H4 (cell line): ENCODE results near the gene GPHN. TPM values are rescaled to one million over a fixed set of nuclear protein-coding genes. Genes with fewer than 3 reads are reported as not detected.
A peak's percentile ranks its signal among the peaks of the same experiment; 100 is the strongest.
"Not testable (repeated sequence)": the region's sequence is repeated elsewhere in the genome, so short reads cannot be mapped to it uniquely, and the experiment has no call there.

Experiments used
- DNase-seq: peaks from one replicate; pipeline ENCODE4 v3.0.0-alpha.2; 2015; ENCODE audit warnings: low spot score
- total RNA-seq: library from RNA; depleted of rRNA; stranded (reverse); fragments of >200 nt; shearing (Covaris generic); gene quantifications from 2 replicates; pipeline ENCODE4 v1.2.3, GENCODE V29; 2014

GPHN gene
- total RNA-seq, 1 experiment from 2014 or later = 11.6 TPM

DNA sequence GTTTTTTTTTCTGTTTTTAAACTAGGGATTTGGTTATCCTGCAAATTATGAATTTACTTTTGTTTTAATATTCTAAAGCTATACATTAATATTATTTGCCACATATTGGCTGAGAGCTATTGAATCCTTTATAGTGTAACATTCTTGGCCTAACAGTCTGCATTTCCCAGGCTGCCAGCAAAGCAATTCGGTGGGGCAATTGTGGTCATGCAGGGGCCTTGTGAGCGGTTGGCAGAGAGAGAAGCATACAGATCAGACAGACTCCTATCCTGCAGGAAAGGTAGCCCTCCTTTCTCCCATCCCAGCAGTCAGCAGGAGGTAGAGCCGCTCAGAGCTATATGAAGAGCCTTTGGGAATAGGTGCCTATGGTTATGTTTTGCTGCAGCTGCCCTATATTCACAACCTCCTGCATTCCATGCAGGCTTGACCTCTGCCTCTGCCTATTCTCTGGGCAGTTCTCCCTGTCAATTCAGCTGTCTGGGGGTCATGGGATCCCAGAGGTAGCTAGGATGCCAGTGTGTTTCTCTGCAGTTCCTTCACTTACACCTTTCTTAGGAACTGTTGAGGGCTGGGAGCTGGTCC is 144.7 kb downstream of the GPHN start:
- no peak for DNase-seq

DNA sequence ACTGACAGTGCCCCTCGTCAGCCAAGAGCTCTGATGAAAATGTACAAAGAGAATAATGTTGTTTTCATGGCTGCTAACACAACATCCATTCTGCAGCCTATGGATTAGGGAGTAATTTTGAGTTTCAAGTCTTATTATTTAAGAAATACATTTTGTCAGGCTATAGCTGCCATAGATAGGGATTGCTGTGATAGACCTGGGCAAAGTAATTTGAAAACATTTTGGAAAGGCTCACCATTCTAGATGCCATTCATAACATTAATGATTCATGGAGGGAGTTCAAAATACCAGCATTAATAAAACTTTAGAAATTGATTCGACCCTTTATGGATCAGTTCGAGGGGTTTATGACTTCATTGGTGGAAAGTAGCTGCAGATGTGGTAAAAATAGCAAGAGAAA is 149.8 kb downstream of the GPHN start:
- DNase-seq = no peak

DNA sequence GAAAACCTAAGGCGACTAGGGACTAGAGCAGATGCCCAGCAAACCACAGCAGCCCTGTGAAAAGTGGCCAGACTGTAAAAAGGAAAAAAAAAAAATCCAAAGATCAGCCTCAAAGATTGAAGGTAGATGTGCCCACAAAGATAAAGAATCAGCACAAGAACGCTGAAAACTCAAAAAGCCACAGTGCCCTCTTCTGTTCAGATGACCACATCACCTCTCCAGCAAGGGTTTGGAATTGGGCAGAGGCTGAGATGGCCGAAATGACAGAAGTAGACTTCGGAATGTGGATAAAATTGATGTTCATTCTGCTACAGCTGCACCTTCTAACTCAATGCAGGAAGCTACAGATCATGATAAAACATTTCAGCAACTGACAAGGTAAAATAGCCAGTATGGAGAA is 154.4 kb downstream of the GPHN start:
- DNase-seq = peak; percentile 7

DNA sequence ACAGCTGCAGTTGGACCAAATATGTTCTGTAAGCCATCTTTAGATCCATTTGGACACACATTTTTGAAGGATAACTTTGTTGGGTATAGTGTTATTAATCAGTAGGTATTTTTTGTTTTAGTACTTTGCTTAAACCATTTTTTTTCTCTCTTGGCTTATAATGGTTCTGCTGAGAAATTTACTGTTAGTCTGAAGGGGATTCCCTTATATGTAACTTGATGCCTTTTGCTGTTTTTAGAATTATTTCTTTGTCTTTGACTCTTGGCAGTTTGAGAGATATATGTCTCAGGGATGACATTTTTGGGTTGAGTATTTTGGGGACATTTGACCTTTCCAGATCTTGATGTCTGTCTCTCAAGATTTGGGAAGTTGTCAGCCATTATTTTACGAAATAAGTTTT is 169.8 kb downstream of the GPHN start:
- DNase-seq = no peak

DNA sequence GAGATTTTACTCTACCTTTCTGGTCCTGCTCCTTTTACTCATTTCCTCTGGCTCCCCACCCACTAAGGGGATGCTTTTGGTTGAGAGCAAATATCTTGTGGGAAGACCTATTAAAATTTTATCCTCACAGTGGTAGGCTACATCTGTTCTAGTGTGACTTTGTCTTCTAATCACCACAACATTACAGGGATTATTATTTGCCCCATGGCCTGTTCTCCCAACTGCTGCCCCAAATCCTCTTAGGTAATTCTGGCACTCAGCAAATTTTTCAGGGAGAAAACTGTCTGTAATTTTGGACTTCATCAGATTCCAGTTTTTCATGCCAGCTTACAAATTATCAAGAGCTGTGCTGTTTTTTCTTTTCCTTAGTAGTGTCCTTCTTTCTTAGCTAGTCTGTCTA is 172.3 kb downstream of the GPHN start:
- no peak for DNase-seq

DNA sequence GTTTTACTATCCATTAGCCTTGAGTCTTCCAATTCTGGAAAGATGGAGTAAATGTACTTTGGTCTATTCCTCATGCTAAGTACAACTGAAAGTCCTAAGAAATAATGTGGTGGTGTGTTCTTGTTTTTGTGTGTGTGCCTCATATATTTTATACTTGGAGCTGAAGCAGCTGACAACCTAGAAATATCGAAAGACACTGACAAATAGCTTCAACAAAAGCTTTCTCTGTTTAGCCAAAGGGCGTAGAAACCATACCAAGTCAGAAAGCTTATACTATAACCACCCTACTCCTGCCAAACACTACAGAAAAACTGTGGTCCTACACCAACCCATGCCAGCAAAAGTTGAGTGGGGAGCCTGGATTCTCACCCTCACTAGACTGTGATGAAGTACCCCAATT is 188.4 kb downstream of the GPHN start:
- DNase-seq = no peak

DNA sequence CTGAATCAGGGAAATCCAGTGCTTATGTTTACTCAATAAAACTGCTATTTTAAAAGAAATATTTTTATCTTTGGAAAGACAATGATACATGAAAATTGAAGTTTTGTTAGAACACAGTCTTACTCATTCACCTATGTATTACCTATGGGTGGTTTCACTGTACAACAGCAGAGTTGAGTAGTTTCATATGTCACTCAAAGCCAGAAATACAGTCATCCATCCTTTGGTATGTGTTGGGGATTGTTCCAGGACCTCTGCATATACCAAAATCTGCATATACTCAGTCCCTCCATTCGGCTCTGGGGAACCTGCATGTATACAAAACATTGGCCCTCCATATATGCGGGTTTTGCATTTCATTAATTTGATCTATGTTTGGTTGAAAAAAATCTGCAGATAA is 190.6 kb downstream of the GPHN start:
- DNase-seq = no peak

DNA sequence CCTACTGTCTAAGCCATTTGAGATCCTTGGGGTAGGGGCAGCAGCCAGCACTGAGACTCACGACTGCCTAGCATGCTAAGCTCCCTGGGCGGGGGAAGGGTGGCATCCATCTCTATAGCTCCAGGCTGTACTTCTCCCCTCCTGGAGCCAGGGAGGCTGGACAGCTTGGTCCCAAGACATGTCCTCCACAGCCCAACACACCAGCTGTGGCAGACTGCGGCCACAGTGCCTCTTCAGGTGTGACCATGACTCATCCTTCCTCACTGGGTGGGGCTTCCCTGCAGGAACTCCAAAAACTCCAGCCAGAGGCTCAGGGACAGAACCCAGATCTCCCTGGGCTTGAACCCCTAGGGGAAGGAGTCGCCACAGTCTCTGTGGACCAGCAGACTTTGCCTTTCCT is 193.9 kb downstream of the GPHN start:
- no peak for DNase-seq

DNA sequence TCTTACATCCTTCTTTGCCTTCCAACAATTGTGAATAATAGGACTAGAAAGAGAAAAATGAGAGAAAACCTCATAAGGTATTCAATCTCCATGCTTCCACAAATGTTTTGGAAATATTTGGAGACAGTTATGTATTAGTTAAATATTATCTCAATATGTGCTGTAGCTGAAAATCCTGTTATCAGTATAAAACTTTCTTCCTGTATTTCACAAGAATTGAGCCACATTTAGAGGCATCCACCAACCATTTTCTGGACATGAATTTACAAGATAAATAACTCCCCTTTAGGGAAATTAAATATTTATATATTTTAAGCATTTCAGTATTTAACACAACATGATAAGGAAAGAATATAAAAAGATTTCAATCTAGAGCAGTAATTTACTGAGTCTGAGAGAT is 200.3 kb downstream of the GPHN start:
- DNase-seq = no peak

DNA sequence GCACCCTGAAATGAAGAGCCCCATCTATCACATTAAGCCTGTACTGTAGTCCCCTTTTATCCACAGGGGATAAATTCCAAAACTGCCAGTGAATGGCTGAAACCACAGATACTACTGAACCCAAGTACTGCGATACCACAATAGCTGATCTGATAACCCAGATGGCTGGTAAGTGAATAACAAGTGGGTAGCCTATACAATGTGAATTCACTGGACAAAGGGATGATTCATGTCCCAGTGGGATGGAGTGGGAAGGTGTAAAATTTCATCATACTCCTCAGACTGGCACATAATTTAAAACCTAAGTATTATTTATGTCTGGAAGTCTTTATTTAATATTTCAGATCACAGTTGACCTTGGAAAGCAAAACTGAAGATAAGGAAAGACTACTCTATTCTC is 201.3 kb downstream of the GPHN start:
- no peak for DNase-seq

DNA sequence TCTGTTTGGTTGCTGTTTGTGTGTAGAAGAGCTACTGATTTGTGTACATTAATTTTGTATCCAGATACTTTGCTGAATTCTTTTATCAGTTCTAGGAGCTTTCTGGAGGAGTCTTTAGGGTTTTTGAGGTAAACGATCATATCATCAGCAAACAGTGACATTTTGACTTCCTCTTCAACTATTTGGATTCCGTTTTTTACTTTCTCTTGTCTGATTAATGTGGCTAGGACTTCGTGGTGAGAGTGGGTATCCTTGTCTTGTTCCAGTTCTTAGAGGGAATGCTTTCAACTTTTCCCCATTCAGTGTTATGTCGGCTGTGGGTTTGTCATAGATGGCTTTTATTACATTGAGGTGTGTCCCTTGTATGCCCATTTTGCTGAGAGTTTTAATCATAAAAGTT is 206.3 kb downstream of the GPHN start:
- DNase-seq = not testable (repeated sequence)

DNA sequence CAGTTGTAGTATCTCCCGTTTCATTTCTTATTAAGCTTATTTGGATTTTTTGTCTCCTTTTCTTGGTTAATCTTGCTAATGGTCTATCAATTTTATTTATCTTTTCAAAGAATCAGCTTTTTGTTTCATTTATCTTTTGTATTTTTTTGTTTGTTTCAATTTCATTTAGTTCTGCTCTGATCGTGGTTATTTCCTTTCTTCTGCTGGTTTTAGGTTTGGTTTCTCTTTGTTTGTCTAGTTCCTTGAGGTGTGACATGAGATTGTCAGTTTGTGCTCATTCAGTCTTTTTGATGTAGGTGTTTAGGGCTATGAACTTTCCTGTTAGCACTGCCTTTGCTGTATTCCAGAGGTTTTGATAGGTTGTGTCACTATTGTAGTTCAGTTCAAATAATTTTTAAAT is 207.4 kb downstream of the GPHN start:
- not testable (repeated sequence) for DNase-seq

DNA sequence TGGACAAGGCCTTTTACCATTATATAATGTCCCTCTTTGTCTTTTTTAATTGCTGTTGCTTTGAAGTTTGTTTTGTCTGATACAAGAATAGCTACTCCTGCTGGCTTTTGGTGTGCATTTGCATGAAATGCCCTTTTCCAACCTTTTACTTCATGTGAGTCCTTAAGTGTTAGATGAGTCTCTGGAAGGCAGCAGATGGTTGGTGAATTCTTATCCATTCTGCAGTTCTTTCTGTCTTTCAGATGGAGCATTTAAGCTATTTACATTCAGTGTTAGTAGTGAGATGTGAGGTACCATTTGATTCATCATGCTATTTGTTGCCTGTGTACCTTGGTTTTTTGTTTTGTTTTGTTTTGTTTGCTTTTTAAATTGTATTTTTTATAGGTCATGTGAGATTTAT is 208.3 kb downstream of the GPHN start:
- DNase-seq = no peak

DNA sequence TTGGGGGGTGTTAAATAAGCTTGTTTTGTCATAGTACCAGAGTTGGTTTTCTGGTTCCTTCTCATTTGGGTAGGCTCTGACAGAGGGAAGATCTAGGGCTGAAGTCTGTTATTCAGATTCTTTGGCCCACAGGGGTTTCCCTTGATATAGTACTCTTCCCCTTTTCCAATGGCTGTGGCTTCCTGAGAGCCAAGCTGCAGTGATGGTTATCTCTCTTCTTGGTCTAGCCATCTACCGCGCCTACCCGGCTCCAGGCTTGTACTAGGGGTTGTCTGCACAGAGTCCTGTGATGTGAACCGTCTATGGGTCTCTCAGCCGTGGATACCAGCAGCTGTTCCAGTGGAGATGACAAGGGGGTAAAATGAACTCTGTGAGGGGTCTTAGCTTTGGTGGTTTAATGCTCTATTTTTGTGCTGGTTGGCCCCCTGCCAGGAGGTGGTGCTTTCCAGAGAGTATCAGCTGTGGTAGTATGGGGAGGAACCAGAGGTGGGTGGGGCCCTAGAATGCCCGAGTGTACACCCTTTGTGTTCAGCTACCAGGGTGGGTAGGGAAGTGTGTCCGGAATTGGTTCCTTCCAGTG is 209.7 kb downstream of the GPHN start:
- no peak for DNase-seq

DNA sequence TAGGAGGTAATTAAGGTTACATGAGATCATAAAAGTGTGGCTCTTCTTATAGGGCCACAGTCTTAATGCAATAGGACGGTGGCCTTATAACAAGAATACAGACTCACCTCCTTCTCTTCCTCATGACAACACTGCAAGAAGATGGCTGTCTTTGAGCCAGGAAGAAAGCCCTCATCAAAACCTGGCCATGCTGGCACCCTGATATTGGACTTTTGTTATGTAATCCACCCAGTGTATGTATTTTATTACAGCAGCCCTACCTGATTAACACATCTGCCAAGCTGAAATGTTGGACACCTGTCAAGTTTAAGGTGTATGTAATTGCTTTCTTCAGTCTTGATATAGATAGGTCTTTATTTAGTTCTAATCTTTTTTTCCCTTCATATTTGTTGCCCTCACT is 217.0 kb downstream of the GPHN start:
- no peak for DNase-seq

DNA sequence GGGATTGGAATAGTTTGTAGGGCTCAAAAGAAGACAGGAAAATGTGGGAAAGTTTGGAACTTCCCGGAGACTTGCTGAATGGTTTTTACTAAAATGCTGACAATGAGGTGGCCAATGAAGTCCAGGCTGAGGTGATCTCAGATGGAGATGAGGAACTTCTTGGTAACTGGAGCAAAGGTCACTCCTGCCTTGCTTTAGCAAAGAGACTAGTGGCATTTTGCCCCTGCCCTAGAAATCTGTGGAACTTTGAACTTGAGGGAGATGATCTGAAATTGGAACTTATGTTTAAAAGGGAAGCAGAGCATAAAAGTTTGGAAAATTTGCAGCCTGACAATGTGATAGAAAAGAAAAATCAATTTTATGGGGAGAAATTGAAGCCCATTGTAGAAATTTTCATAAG is 223.4 kb downstream of the GPHN start:
- DNase-seq = not testable (repeated sequence)

DNA sequence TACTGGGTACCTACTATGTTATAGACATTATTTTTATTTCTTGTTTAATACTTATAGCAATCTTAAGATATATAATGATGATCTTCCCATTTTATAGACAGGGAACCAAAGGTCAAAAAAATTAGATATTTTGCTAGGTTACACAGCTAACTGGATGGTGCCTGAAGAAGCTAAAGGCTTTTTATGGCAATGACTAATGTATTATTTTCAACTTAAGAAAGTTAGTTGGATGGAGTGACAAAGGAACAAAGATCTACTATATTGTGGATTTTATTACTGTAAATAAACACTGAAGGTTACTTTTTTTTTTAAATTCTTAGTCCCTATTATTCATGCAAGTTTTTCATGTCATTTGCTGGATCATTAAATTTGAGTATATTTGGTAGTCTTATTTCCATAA is 227.9 kb downstream of the GPHN start:
- no peak for DNase-seq

DNA sequence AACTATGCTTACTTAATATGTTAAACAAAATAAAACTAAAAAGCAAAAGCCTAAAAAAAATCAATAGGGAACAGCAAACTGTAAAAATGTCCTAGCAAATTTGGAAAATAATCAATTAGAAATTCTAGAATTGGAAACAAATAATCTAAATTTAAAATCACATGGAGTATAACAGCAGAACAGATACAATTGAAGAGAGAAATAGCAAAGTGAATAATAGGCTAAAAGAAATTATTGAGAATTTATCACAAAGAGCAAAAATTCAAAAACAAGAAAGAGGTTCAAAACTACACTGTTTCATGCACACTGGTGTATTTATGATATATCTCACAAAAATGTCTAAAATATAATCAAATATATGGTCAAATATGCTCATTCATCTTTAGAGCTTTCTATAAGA is 231.9 kb downstream of the GPHN start:
- no peak for DNase-seq

DNA sequence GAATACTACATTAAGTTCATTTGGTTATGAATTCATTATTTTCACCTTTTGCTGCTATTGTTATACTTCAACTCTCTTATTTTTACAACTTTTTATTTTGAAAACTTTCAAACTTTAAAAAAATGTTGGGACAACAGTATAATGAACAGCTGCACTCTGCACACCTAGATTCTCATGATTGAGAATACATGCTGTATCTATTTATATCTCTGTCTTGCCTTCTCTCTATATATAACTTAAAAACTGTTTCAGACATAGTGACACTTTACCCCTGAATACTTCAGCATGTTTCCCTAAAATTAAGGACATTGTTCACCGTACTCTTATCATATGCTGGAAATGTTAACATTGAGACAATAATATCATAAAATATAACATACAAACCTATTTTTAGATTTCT is 237.1 kb downstream of the GPHN start:
- no peak for DNase-seq

DNA sequence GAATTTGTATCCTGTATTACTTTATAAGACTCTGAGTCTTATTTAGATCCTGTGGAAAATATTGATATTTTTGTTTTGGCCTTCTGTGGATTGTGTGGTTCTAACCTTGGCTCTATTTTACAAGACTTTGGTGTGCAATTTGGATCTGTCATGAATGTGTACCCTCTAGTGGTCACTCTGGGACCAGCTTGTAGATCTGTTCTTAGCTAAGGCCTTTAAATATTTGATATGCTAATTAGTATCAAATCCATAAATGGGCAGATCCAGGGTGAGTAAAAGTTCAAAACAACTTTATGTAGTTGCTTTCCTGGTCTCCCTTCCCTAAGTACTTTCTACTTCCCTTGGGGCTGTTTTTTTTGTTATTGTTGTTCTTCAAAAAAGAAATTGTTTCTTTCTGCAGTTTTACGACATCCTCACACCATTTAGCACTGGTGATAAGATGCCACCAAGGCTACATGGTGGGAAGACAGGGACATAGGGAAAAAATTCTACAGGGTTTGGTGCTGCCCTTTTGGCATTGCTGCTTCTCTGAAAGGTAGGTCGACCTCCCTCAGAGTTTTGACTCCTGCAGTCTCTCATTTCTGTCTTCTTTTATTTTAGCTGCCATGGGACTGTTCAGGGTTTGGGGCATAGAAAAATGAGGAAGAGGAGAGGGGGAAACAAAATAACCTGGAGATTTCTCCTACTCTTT is 238.5 kb downstream of the GPHN start:
- peak; percentile 36 for DNase-seq

DNA sequence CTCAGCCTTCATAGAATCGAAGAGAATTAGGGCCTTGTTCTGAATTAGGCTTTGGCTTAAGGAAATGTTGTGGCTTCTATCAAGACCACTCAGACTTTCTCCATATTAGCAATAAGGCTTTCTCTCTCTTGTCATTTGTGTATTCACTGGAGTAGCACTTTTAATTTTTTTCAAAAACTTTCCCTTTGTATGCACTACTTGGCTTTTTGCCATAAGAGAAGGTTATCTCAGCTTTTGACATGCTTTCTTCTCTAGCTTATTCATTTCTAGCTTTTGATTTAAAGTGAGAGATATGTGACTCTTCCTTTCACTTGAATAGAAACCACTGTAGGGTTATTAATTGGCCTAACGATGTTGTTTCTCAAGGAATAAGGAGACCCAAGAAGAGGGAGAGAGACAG is 244.2 kb downstream of the GPHN start:
- DNase-seq = no peak

DNA sequence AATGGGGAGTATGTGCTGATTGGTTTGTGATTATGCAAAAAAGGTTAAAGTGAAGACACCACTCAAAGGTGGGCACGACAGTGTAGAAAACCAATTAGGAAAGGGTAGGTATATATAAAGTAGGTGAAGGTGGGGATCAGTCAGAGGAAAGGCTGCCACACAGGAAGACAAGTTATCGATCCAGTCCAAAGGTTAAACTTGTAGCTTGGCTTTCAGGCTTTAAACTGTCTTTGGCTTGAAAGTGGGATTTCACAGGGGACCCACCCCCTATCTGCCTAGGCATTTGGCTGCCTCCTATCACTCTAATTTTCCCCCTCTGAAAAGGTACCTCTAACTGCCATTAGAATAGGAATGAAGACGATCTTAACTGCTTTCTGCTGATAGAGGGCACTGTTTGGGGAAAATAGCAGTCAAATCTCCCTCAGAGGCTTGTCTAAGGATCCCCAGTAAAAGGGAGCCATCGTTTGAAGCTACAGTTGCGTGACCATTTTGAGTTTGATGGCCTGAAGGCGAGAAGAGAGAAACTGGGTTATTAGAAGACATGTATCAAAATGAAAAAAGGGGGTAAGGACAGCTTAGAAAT is 250.2 kb downstream of the GPHN start:
- no peak for DNase-seq

DNA sequence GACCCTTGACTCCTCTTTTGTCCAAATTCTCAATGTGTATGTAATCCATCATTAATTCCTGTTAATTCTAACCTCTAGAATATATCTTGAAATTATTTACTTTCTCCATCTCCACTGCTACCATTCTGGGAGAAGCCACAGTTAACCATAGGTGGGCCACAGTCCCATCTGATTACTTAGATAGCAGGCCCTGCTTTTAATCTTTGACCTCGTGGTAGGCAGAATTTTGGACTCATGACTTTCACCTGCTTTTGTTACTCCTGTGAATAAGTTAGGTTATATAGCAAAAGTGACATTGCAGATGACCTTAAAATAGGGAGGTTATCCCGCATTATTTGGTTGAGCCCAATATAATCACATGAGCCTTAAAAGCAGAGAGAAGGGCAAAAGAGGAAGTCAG is 264.2 kb downstream of the GPHN start:
- DNase-seq = no peak
